ENCODE data around the gene ASPSCR1.

Gene ASPSCR1

GRCh38 chr17:82021107-82021899, 43.9 kb downstream of the ASPSCR1 start:
- FAIRE-seq (peak; percentile 69), DNase-seq (ENCODE audit: insufficient read length, low spot score) (no peak)

GRCh38 chr17:82021900-82022309, 44.5 kb downstream of the ASPSCR1 start:
- DNase-seq (ENCODE audit: insufficient read length, low spot score), result no peak
- FAIRE-seq, result peak; percentile 58

GRCh38 chr17:82022310-82022980, 45.0 kb downstream of the ASPSCR1 start, which contains the start of gene CENPX:
Gene CENPX, minus strand, starts transcription at chr17:82022878. Its CDS starts 17 bp downstream, at chr17:82022861.
- DNase-seq (ENCODE audit: insufficient read length, low spot score), result no peak

GRCh38 chr17:82022981-82023446, 45.6 kb downstream of the ASPSCR1 start, which contains the start of gene LRRC45:
Gene LRRC45, plus strand, starts transcription at chr17:82023305. Its CDS starts 339 bp downstream, at chr17:82023644.
- FAIRE-seq, result peak; percentile 99
- DNase-seq (ENCODE audit: insufficient read length, low spot score), result peak; percentile 99

More at GRCh38 chr17:82022310-82022980, 45.0 kb downstream of the ASPSCR1 start, which contains the start of gene CENPX:
- no peak for FAIRE-seq

- no peak for DNase-seq (ENCODE audit: insufficient read length, low spot score)
- FAIRE-seq, result peak; percentile 85
Measured at GRCh38 chr17:82023447-82024241, 46.2 kb downstream of the ASPSCR1 start.

- FAIRE-seq, result no peak
- DNase-seq (ENCODE audit: insufficient read length, low spot score), result no peak
Measured at GRCh38 chr17:82024859-82025258, 47.4 kb downstream of the ASPSCR1 start.

- DNase-seq (ENCODE audit: insufficient read length, low spot score), result no peak
Measured at GRCh38 chr17:82025401-82026107, 48.1 kb downstream of the ASPSCR1 start.

GRCh38 chr17:82028246-82028645, 50.8 kb downstream of the ASPSCR1 start:
- FAIRE-seq (no peak), DNase-seq (ENCODE audit: insufficient read length, low spot score) (no peak)

More at GRCh38 chr17:82025401-82026107, 48.1 kb downstream of the ASPSCR1 start:
- FAIRE-seq, result no peak

- no peak for FAIRE-seq
- DNase-seq (ENCODE audit: insufficient read length, low spot score), result no peak
Measured at GRCh38 chr17:82028966-82029365, 51.5 kb downstream of the ASPSCR1 start.

GRCh38 chr17:82029391-82029790, 52.0 kb downstream of the ASPSCR1 start:
- FAIRE-seq, result no peak
- DNase-seq (ENCODE audit: insufficient read length, low spot score), result no peak

GRCh38 chr17:82029990-82030469, 52.6 kb downstream of the ASPSCR1 start:
- FAIRE-seq (no peak), DNase-seq (ENCODE audit: insufficient read length, low spot score) (no peak)

GRCh38 chr17:82030470-82031302, 53.3 kb downstream of the ASPSCR1 start:
- DNase-seq (ENCODE audit: insufficient read length, low spot score) (peak; percentile 96), FAIRE-seq (peak; percentile 89)

GRCh38 chr17:82031303-82031884, 54.0 kb downstream of the ASPSCR1 start, which contains the start of gene RAC3:
Gene RAC3, plus strand, starts transcription at chr17:82031678. Its CDS starts 84 bp downstream, at chr17:82031762.
- peak; percentile 68 for DNase-seq (ENCODE audit: insufficient read length, low spot score)
- FAIRE-seq, result no peak

- DNase-seq (ENCODE audit: insufficient read length, low spot score) (no peak), FAIRE-seq (no peak)
Measured at GRCh38 chr17:82031885-82032627, 54.6 kb downstream of the ASPSCR1 start.

GRCh38 chr17:82033359-82034085, 56.1 kb downstream of the ASPSCR1 start:
- no peak for FAIRE-seq
- no peak for DNase-seq (ENCODE audit: insufficient read length, low spot score)

GRCh38 chr17:82034371-82035011, 57.1 kb downstream of the ASPSCR1 start:
- no peak for FAIRE-seq

GRCh38 chr17:82035488-82035887, 58.1 kb downstream of the ASPSCR1 start:
- FAIRE-seq (no peak), DNase-seq (ENCODE audit: insufficient read length, low spot score) (no peak)

More at GRCh38 chr17:82034371-82035011, 57.1 kb downstream of the ASPSCR1 start:
- no peak for DNase-seq (ENCODE audit: insufficient read length, low spot score)
